Loucy (cell line): ENCODE data around the gene BTBD9.
A peak's percentile ranks its signal among the peaks of the same experiment; 100 is the strongest.

Source experiments
- H2AFZ ChIP-seq: fragments of 200-600 bp; sonication (generic); 2 replicates; pipeline ENCODE4 v1.6.0; 2016; ENCODE audit warnings: antibody characterized with exemption, mild to moderate bottlenecking, low read length, moderate library complexity
- H3F3A ChIP-seq: fragments of 200-600 bp; 2 replicates; pipeline ENCODE4 v1.6.0; 2016; ENCODE audit warnings: antibody characterized with exemption, low read depth, mild to moderate bottlenecking
- H3K27me3 ChIP-seq: fragments of 200-600 bp; sonication (generic); 2 replicates; pipeline ENCODE4 v1.6.1; 2014; ENCODE audit warnings: low read length, mild to moderate bottlenecking; ENCODE audit not compliant: insufficient read depth, poor library complexity, severe bottlenecking
- H3K36me3 ChIP-seq: fragments of 200-600 bp; sonication (generic); 2 replicates; pipeline ENCODE4 v1.6.1; 2016; ENCODE audit warnings: low read length; ENCODE audit not compliant: insufficient read depth
- H3K4me1 ChIP-seq: fragments of 200-600 bp; sonication (generic); 2 replicates; pipeline ENCODE4 v1.5.1; 2014; ENCODE audit warnings: low read length, mild to moderate bottlenecking; ENCODE audit not compliant: insufficient read depth, poor library complexity, severe bottlenecking
- H3K4me2 ChIP-seq: fragments of 200-600 bp; sonication (generic); 2 replicates; pipeline ENCODE4 v1.6.0; 2014; ENCODE audit warnings: antibody characterized with exemption, low read length, low read depth, mild to moderate bottlenecking; ENCODE audit not compliant: poor library complexity, severe bottlenecking
- H3K4me3 ChIP-seq: fragments of 200-600 bp; sonication (generic); 2 replicates; pipeline ENCODE4 v1.5.1; 2014; ENCODE audit warnings: low read length, mild to moderate bottlenecking, mixed read lengths; ENCODE audit not compliant: poor library complexity, severe bottlenecking
- H3K79me2 ChIP-seq: fragments of 200-600 bp; sonication (generic); 2 replicates; pipeline ENCODE4 v1.6.1; 2014; ENCODE audit warnings: low read length; ENCODE audit not compliant: insufficient read depth
- H3K9ac ChIP-seq: fragments of 200-600 bp; sonication (generic); 2 replicates; pipeline ENCODE4 v1.6.0; 2014; ENCODE audit warnings: mild to moderate bottlenecking, low read depth, low read length, moderate library complexity; ENCODE audit not compliant: poor library complexity, severe bottlenecking
- H3K9me2 ChIP-seq: fragments of 200-600 bp; sonication (generic); replicated peaks from 2 replicates; pipeline ENCODE4 v1.6.1; 2016; ENCODE audit warnings: low read depth, low read length, mixed read lengths
- H3K9me3 ChIP-seq: fragments of 200-600 bp; sonication (generic); 2 replicates; pipeline ENCODE4 v1.6.1; 2014; ENCODE audit warnings: mild to moderate bottlenecking, antibody characterized with exemption, low read length, low read depth; ENCODE audit not compliant: insufficient read depth
- H4K20me1 ChIP-seq: fragments of 200-600 bp; sonication (generic); 2 replicates; pipeline ENCODE4 v1.6.0; 2014; ENCODE audit warnings: antibody characterized with exemption, low read length, mild to moderate bottlenecking; ENCODE audit not compliant: insufficient read depth, poor library complexity, severe bottlenecking
- CTCF ChIP-seq: fragments of 200-600 bp; sonication (generic); conservative IDR thresholded peaks from 2 replicates; pipeline ENCODE4 v1.5.1; 2014; ENCODE audit warnings: mild to moderate bottlenecking, antibody characterized with exemption, low read length
- EZH2phosphoT487 ChIP-seq: fragments of 200-600 bp; IDR thresholded peaks from 2 replicates; pipeline ENCODE4 v1.6.1; 2018; ENCODE audit warnings: antibody characterized with exemption, mild to moderate bottlenecking, moderate library complexity, borderline replicate concordance

Gene BTBD9

GRCh38 chr6:38282911-38283310 is 356.8 kb downstream of the BTBD9 start:
- TF ChIP-seq CTCF (no peak), EZH2phosphoT487 (no peak)
- H3K9me3 ChIP-seq = no peaks in the 10 kb centered on the region

GRCh38 chr6:38281126-38281525 is 358.6 kb downstream of the BTBD9 start:
- Histone ChIP-seq H3K4me3 (no peak overlapping the region), H3K9me3 (no peaks in the 10 kb centered on the region), H3K9ac (peak overlapping the region; percentile 28), H3K79me2 (no peaks in the 10 kb centered on the region), H2AFZ (peak overlapping the region; percentile 50; the same call in 1 of the 2 replicates), H3K27me3 (no peaks in the 10 kb centered on the region), H3K36me3 (no peaks in the 10 kb centered on the region), H4K20me1 (no peaks in the 10 kb centered on the region), H3K4me1 (peaks cover 83% of the 10 kb centered on the region), H3F3A (peaks cover 6% of the 10 kb centered on the region; the same call in 1 of the 2 replicates), H3K9me2 (no peaks in the 10 kb centered on the region), H3K4me2 (peak overlapping the region; percentile 25)
- TF ChIP-seq EZH2phosphoT487 (no peak), CTCF (no peak)

More at GRCh38 chr6:38282911-38283310, 356.8 kb downstream of the BTBD9 start:
- Histone ChIP-seq H3K4me1 (peaks cover 89% of the 10 kb centered on the region), H3K36me3 (no peaks in the 10 kb centered on the region), H4K20me1 (no peaks in the 10 kb centered on the region), H3K27me3 (no peaks in the 10 kb centered on the region), H3K79me2 (no peaks in the 10 kb centered on the region), H3K4me2 (peak overlapping the region; percentile 69), H3K9me2 (no peaks in the 10 kb centered on the region), H3K4me3 (no peak overlapping the region), H3K9ac (peak overlapping the region; percentile 69), H3F3A (peaks cover 6% of the 10 kb centered on the region; the same call in 1 of the 2 replicates), H2AFZ (no peak overlapping the region)

GRCh38 chr6:38279963-38280588 is 359.7 kb downstream of the BTBD9 start:
- Histone ChIP-seq H2AFZ (no peak overlapping the region), H3F3A (peaks cover 6% of the 10 kb centered on the region; the same call in 1 of the 2 replicates), H4K20me1 (no peaks in the 10 kb centered on the region), H3K4me3 (no peak overlapping the region), H3K27me3 (no peaks in the 10 kb centered on the region), H3K9ac (no peak overlapping the region), H3K4me2 (no peak overlapping the region), H3K36me3 (no peaks in the 10 kb centered on the region), H3K9me2 (no peaks in the 10 kb centered on the region), H3K4me1 (peaks cover 72% of the 10 kb centered on the region), H3K79me2 (no peaks in the 10 kb centered on the region), H3K9me3 (no peaks in the 10 kb centered on the region)
- TF ChIP-seq EZH2phosphoT487 (no peak), CTCF (no peak)
